ENCODE results near the gene HSPA9. TPM values are rescaled to one million over a fixed set of nuclear protein-coding genes. Genes with fewer than 3 reads are reported as not detected.

HSPA9 gene
- total RNA-seq, 2 donors from 2014 or later = 448 to 505 TPM

DNA sequence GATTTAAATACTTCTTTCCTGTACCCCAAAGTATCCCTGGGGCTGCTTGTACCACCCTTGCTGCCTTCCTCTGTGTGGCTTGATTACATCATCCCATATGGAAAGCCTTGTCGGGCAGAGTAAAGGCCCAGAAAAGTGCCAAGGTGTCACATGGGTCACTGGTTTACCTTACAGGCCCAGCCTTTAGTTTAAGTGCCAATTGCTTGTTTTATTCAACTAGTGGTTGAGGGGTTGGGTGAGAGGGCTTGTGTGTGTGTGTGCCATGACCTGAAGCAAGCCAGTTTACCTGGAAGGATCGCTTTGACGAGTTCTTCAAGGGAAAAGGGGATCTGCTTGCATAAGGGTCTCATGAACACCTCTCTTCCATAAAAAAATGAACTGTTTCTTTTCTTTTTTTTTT lies 7.8 kb upstream of the HSPA9 start:
- Mint-ChIP-seq H3K4me3 (no peak overlapping the region), H3K4me1 (ENCODE audit: low read depth) (no peaks in the 10 kb centered on the region), H3K27me3 (ENCODE audit: low read depth) (peaks cover 20% of the 10 kb centered on the region), H3K27ac (no peak overlapping the region), H3K9me3 (no peaks in the 10 kb centered on the region), H3K36me3 (ENCODE audit: insufficient read depth in 2 of 2) (no peaks in the 10 kb centered on the region)
- ATAC-seq (replicated peaks in 1 of 2) (no peak), DNase-seq (no peak)

DNA sequence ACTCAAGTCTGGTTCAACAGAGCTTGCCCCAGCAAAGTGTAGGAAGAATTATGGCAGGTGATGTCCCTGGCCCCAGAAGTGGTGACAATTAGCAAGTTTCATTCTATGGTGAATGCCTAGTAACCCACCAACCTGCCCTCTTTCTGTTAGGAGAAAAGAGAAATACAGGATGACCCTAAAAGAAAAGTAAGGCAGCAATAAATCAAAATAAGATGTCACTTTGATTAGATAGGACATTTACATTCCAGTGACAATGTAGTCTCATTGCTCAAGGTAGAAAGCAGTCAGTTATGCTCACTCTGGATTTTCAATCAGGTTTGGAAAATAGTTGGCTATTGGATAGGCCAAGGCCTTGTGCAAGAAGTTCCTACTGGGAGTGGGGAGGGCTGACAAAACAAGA lies 5.6 kb upstream of the HSPA9 start:
- DNase-seq = no peak
- Mint-ChIP-seq H3K4me3 (no peak overlapping the region), H3K36me3 (ENCODE audit: insufficient read depth in 2 of 2) (peaks cover 1 to 3% of the 10 kb centered on the region in 2 donors), H3K27ac (no peak overlapping the region), H3K9me3 (peaks cover 0 to 1% of the 10 kb centered on the region in 2 donors), H3K4me1 (ENCODE audit: low read depth) (peaks cover 6% of the 10 kb centered on the region), H3K27me3 (ENCODE audit: low read depth) (peaks cover 5% of the 10 kb centered on the region)
- ATAC-seq (replicated peaks in 1 of 2) = no peak

DNA sequence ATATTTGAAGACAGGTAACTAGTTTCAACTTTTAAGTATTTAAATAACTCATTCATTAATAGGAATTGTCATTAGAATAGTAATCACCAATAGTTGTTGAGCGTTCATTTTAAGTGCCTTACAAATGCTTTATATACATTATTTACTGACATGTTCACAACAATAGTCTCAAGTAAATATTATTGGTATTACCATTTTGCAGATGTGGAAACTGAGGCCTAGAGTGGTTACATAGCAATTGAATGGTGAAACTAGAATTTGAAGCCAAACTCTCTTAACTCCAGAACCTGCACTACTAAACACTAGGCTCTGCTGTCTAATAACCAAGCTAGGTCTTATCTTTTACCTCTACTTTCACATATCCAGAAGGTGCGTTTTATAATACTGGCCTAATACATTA lies 4.8 kb upstream of the HSPA9 start:
- no peak overlapping the region for H3K27ac Mint-ChIP-seq
- peaks cover 4% of the 10 kb centered on the region in 2 donors for H3K36me3 Mint-ChIP-seq (ENCODE audit: insufficient read depth in 2 of 2)
- ATAC-seq (replicated peaks in 1 of 2) (no peak), DNase-seq (no peak)
- H3K27me3 Mint-ChIP-seq (ENCODE audit: low read depth) = no peaks in the 10 kb centered on the region
- peaks cover 0 to 1% of the 10 kb centered on the region in 2 donors for H3K9me3 Mint-ChIP-seq
- H3K4me1 Mint-ChIP-seq (ENCODE audit: low read depth) = peaks cover 11% of the 10 kb centered on the region
- H3K4me3 Mint-ChIP-seq = no peak overlapping the region

DNA sequence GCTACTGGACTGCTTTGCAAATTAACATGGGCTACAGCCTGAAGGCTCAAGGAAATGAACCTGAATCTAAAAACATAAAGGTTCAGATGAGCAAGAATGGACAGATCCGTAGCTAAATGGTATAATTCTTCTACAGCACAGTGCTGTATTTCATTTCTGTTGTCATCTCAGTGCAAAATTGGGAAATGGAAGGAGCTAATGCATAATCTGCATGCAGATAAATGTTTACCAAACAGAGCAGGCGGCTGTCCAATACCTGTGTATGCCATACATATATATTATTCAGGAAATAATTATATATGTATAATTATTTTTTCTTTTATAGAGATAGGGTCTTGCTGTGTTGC lies 4.3 kb upstream of the HSPA9 start:
- Mint-ChIP-seq H3K4me3 (no peak overlapping the region), H3K27ac (no peak overlapping the region), H3K27me3 (ENCODE audit: low read depth) (no peaks in the 10 kb centered on the region), H3K4me1 (ENCODE audit: low read depth) (peaks cover 11% of the 10 kb centered on the region), H3K9me3 (peaks cover 0 to 1% of the 10 kb centered on the region in 2 donors), H3K36me3 (ENCODE audit: insufficient read depth in 2 of 2) (peaks cover 9% of the 10 kb centered on the region in 2 donors)
- no peak for DNase-seq
- no peak for ATAC-seq (replicated peaks in 1 of 2)

DNA sequence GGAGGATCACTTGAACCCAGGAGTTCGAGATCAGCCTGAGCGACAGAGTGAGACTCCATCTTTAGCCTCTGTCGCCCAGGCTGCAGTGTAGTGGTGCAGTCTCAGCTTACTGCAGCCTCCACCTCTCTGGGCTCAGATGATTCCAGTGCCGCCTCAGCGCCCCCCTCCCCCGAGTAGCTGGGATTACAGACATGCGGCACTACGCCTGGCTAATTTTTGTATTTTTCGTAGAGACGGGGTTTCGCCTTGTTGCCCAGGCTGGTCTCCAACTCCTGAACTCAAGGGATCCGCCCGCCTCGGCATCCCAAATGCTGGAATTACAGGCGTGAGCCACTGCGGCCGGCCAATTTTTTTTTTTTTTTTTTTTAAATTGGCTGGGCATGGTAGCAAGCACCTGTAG lies 2.3 kb upstream of the HSPA9 start:
- Mint-ChIP-seq H3K27ac (no peak overlapping the region), H3K36me3 (ENCODE audit: insufficient read depth in 2 of 2) (peaks cover 16 to 25% of the 10 kb centered on the region in 2 donors), H3K9me3 (peaks cover 0 to 1% of the 10 kb centered on the region in 2 donors), H3K4me3 (peak overlapping the region in 1 of 2 donors; percentile 45), H3K4me1 (ENCODE audit: low read depth) (peaks cover 29% of the 10 kb centered on the region), H3K27me3 (ENCODE audit: low read depth) (no peaks in the 10 kb centered on the region)
- no peak for DNase-seq
- no peak for ATAC-seq (replicated peaks in 1 of 2)

DNA sequence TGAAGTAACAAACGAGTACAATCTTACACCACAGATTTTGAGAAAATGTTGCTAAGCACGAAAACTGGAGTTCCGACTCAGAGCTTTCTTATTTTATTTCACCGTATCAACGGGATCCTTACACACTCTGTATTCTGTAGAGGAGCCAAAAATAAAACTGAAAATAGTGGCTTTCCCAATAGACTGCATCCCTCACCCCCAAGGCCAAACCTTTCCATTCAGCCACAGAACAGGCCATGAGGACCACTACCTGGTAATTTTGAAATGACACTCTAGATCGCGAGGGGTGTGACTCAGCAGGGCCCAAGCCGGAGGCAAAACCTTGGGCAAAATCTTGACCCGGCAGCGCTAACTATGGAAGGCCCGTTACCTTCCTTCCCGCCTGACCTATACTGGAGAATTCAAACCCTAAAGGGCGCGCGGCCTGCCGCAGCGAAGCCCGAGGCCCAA lies 432 bp downstream of the HSPA9 start:
- peaks cover 52% of the 10 kb centered on the region for H3K4me1 Mint-ChIP-seq (ENCODE audit: low read depth)
- no peaks in the 10 kb centered on the region for H3K27me3 Mint-ChIP-seq (ENCODE audit: low read depth)
- peaks cover 0 to 1% of the 10 kb centered on the region in 2 donors for H3K9me3 Mint-ChIP-seq
- H3K4me3 Mint-ChIP-seq = peak overlapping the region; percentile 94 to 97
- peaks cover 24 to 33% of the 10 kb centered on the region in 2 donors for H3K36me3 Mint-ChIP-seq (ENCODE audit: insufficient read depth in 2 of 2)
- H3K27ac Mint-ChIP-seq = peak overlapping the region; percentile 98
- ATAC-seq (replicated peaks in 1 of 2) = peak; percentile 16 to 23
- no peak for DNase-seq

DNA sequence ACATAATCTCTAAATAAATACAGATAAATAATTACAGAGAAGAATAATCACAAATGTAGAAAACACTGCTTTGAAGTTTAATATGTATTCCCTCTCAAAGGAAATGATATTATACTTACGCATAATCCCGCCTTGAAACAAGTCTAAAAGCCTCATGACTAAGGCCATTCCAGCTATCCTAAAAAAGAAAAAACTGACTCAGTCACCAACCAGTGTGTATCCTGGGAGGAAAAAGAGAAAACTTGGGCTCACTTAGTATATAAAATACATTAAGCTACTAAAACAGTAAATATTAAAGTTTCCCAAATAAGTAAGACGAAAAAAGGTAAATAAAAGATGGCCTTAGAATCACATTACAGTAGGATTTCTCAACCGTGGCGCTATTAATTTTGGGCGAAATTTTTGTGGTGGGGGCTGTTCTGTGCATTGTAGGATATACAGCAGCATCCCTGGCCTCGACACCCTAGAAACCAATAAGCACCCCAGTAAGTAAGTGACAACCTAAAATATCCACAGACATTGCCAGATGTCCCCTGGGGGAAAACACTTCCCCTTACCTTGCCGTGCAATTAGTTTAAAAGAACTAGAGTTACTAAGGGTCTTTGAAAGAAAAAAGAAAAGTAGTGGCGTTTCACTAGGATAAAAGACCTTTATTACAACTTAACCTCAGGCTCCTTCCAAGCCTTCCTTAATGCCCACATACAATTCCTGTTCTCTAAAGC lies 1.1 kb downstream of the HSPA9 start:
- Mint-ChIP-seq H3K27ac (peak overlapping the region; percentile 98), H3K4me1 (ENCODE audit: low read depth) (peaks cover 57% of the 10 kb centered on the region), H3K4me3 (peak overlapping the region; percentile 94 to 97), H3K36me3 (ENCODE audit: insufficient read depth in 2 of 2) (peaks cover 24 to 36% of the 10 kb centered on the region in 2 donors), H3K9me3 (peaks cover 0 to 1% of the 10 kb centered on the region in 2 donors), H3K27me3 (ENCODE audit: low read depth) (no peaks in the 10 kb centered on the region)
- ATAC-seq (replicated peaks in 1 of 2) = no peak
- DNase-seq = no peak

DNA sequence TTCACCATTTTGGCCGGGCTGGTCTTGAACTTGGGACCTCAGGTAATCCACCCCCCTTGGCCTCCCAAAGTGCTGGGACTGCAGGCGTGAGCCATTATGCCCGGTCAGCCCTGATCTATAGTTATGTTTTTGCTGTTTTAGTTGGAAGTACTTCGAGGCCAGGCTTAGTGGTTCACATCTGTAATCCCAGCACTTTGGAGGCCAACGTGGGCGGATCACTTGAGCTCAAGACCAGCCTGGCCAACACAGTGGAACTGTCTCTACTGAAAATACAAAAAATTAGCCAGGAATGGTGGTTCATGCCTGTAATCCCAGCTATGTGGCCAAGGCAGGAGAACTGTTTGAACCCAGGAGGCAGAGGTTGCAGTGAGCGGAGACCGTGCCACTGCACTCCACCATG lies 2.0 kb downstream of the HSPA9 start:
- Mint-ChIP-seq H3K9me3 (peaks cover 0 to 1% of the 10 kb centered on the region in 2 donors), H3K27ac (peak overlapping the region; percentile 98), H3K36me3 (ENCODE audit: insufficient read depth in 2 of 2) (peaks cover 27 to 44% of the 10 kb centered on the region in 2 donors), H3K4me3 (peak overlapping the region; percentile 94 to 97), H3K4me1 (ENCODE audit: low read depth) (peaks cover 65% of the 10 kb centered on the region), H3K27me3 (ENCODE audit: low read depth) (no peaks in the 10 kb centered on the region)
- no peak for ATAC-seq (replicated peaks in 1 of 2)
- DNase-seq = no peak

DNA sequence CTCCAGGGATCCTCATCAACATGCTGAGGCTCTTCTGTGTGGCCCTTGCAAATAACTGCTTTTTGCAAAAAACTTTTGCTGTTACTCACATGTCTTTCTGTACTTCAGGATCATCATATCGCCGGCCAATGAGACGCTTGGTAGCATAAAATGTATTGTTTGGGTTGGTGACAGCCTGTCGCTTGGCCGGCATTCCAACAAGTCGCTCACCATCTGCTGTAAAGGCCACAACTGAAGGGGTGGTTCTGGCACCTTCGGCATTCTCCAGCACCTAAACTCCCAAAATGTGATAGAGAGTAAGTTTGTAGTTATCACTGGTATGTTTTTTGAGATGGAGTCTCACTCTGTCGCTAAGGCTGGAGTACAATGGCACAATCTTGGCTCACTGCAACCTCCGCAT lies 4.3 kb downstream of the HSPA9 start:
- peaks cover 82% of the 10 kb centered on the region for H3K4me1 Mint-ChIP-seq (ENCODE audit: low read depth)
- peaks cover 0 to under 1% of the 10 kb centered on the region in 2 donors for H3K9me3 Mint-ChIP-seq
- H3K27ac Mint-ChIP-seq = peak overlapping the region; percentile 60
- H3K4me3 Mint-ChIP-seq = peak overlapping the region in 1 of 2 donors; percentile 47
- ATAC-seq (replicated peaks in 1 of 2) = no peak
- no peaks in the 10 kb centered on the region for H3K27me3 Mint-ChIP-seq (ENCODE audit: low read depth)
- DNase-seq = no peak
- H3K36me3 Mint-ChIP-seq (ENCODE audit: insufficient read depth in 2 of 2) = peaks cover 30 to 63% of the 10 kb centered on the region in 2 donors

DNA sequence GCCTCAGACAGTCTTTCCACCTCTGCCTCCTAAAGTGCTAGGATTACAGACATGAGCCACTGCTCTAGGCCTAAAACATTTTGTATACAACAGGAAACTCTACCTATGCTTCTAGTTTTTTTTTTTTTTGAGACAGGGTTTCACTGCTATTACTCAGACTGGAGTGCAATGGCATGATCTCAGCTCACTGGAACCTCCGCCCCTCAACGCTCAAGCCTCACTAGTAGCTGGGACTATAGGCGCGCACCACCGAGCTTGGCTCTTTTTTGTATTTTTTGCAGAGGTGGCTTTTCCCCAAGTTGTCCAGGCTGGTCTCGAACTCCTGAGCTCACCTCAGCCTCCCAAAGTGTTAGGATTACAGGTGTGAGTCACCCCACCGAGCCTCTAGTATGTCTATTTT lies 5.4 kb downstream of the HSPA9 start:
- H3K4me1 Mint-ChIP-seq (ENCODE audit: low read depth) = peaks cover 86% of the 10 kb centered on the region
- no peaks in the 10 kb centered on the region for H3K9me3 Mint-ChIP-seq
- ATAC-seq (replicated peaks in 1 of 2) = peak; percentile 51 to 54
- H3K27me3 Mint-ChIP-seq (ENCODE audit: low read depth) = no peaks in the 10 kb centered on the region
- peak overlapping the region; percentile 28 for H3K27ac Mint-ChIP-seq
- peak in 1 of 2 donors; percentile 45 for DNase-seq
- H3K4me3 Mint-ChIP-seq = peak overlapping the region in 1 of 2 donors; percentile 22
- peaks cover 28 to 71% of the 10 kb centered on the region in 2 donors for H3K36me3 Mint-ChIP-seq (ENCODE audit: insufficient read depth in 2 of 2)

DNA sequence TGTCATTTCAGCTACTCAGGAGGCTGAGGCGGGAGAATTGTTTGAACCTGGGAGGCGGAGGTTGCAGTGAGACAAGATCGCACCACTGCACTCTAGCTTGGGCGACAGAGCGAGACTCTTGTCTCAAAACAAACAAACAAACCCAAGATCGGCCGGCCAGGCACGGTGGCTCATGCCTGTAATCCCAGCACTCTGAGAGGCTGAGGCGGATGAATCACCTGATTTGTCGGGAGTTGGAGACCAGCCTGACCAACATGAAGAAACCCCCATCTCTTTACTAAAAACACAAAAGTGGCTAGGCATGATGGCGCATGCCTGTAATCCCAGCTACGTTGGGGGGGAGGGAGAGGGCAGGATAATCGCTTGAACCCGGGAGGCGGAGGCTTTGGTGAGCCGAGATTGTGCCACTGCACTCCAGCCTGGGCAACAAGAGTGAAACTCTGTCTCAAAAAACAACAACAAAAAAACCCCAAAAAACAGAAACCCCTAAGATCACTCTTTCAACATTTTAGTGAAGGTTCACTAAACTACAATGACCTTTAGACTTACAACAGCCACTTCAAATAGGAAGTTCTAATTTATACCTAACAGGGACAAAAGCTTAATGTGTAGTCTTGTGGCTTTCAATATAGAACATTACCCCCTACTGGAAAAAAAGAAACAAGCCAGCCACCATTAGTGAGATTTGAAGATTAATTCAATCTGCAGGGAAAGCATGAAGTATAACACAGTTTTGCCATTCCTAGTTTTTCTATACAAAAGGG lies 7.0 kb downstream of the HSPA9 start:
- Mint-ChIP-seq H3K36me3 (ENCODE audit: insufficient read depth in 2 of 2) (peaks cover 25 to 62% of the 10 kb centered on the region in 2 donors), H3K27me3 (ENCODE audit: low read depth) (no peaks in the 10 kb centered on the region), H3K4me1 (ENCODE audit: low read depth) (peaks cover 81% of the 10 kb centered on the region), H3K9me3 (no peaks in the 10 kb centered on the region), H3K27ac (peak overlapping the region; percentile 85), H3K4me3 (peak overlapping the region in 1 of 2 donors; percentile 9)
- ATAC-seq (replicated peaks in 1 of 2) (no peak), DNase-seq (no peak)

DNA sequence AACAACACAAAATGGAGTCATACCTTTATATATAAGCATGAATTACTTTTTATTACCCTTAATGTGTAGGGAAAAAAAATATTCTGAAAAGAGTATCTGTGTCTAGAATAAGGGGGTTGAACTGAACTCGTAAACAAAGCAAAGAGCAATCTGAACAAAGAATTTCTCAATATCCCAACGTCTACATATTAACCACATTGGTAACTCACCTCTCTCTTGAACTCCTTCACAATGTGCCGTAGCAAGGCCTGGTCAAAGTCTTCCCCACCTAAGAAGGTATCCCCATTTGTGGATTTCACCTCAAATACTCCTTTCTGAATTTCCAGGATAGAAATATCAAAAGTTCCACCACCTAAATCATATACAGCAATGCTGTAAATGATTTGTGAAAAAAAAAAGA lies 8.4 kb downstream of the HSPA9 start:
- no peaks in the 10 kb centered on the region for H3K27me3 Mint-ChIP-seq (ENCODE audit: low read depth)
- ATAC-seq (replicated peaks in 1 of 2) = no peak
- DNase-seq = no peak
- H3K9me3 Mint-ChIP-seq = no peaks in the 10 kb centered on the region
- H3K27ac Mint-ChIP-seq = peak overlapping the region; percentile 85
- peaks cover 20 to 57% of the 10 kb centered on the region in 2 donors for H3K36me3 Mint-ChIP-seq (ENCODE audit: insufficient read depth in 2 of 2)
- peaks cover 67% of the 10 kb centered on the region for H3K4me1 Mint-ChIP-seq (ENCODE audit: low read depth)
- H3K4me3 Mint-ChIP-seq = peak overlapping the region in 1 of 2 donors; percentile 54

DNA sequence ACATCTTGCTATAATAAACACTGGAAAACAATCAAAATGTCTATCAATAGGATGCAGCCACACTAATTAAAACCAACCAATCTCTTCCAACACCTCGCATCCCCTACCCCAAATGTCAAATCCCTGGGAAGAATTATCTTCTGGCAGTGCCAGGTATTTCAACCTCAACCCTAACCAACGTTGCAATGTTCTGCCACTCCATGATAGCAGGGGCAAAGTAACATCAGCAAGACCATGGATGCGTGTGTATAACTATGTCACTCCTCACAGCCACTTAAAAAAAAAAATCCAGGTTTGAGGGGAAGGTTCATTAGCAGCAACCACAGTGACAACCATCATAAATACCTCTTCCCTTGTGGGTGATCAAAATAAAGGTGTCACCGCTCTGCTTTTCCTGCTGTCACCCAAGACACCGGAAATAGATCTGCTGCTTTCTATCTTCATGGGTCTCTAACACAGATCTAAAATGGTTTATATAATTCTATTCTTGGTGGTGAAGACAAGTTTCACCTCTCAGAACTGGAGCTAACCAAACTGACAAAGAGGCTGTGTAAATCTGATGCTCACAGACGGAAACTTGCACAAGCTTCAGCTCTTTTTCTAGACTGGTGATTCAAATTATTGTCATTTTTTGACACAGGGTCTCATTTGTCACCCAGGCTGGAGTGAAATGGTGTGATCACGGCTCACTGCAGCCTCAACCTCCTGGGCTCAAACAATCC lies 9.9 kb downstream of the HSPA9 start:
- no peaks in the 10 kb centered on the region for H3K9me3 Mint-ChIP-seq
- ATAC-seq (replicated peaks in 1 of 2) (peak; percentile 49 to 80), DNase-seq (no peak)
- H3K4me3 Mint-ChIP-seq = peak overlapping the region in 1 of 2 donors; percentile 40
- no peaks in the 10 kb centered on the region for H3K27me3 Mint-ChIP-seq (ENCODE audit: low read depth)
- H3K27ac Mint-ChIP-seq = peak overlapping the region; percentile 52
- H3K36me3 Mint-ChIP-seq (ENCODE audit: insufficient read depth in 2 of 2) = peaks cover 19 to 68% of the 10 kb centered on the region in 2 donors
- H3K4me1 Mint-ChIP-seq (ENCODE audit: low read depth) = peaks cover 63% of the 10 kb centered on the region
